ENCODE results near the gene CRADD.

Gene CRADD

DNA sequence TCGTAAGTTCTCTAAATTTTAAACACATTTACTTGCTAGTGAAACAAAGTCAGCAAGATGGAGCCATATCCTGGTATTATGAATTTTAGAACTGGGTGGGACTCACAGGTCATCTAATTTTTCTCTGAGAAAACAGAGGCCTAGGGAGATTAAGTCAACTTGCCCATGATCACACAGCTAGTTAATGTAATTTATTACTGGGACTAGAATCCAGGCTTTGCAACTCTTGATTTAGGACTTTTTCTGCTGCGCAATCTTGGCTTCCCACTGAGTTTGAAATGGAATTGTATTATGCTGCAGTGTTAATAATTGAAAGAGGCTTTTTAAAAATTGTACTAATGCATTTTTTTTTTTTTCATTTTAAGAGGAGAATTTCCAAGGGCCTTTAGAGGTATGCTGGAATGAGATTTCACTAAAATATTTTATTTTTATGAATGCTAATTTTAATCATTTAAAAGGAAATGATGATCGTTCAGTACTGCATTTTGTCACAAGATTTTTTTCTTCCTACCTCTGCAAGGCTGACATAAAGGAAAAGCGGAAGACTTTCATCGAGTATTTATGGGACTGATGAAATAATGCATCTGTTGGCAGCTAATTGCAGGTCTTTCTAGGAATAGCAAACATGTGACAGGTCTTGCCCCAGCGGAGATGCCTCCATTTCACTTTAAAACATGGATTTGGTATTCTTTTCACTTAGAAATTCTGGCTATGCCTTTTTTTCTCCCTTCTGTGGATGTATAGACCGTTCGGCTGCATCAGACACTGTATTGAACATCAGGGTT, 9.6 kb downstream of the CRADD start:
- Histone ChIP-seq H3K36me3 (replicated peaks) (no peaks in the 10 kb centered on the region), H3K27me3 (replicated peaks) (no peaks in the 10 kb centered on the region), H3K4me3 (ENCODE audit: low read depth, low read length) (no peak overlapping the region), H3K27ac (no peak overlapping the region)
- in situ Hi-C loops (cut with HindIII; ENCODE audit: low pct_ligation_motif_present, low sequenced_read_pairs): no loop called here
- TF ChIP-seq, protein P1, sequence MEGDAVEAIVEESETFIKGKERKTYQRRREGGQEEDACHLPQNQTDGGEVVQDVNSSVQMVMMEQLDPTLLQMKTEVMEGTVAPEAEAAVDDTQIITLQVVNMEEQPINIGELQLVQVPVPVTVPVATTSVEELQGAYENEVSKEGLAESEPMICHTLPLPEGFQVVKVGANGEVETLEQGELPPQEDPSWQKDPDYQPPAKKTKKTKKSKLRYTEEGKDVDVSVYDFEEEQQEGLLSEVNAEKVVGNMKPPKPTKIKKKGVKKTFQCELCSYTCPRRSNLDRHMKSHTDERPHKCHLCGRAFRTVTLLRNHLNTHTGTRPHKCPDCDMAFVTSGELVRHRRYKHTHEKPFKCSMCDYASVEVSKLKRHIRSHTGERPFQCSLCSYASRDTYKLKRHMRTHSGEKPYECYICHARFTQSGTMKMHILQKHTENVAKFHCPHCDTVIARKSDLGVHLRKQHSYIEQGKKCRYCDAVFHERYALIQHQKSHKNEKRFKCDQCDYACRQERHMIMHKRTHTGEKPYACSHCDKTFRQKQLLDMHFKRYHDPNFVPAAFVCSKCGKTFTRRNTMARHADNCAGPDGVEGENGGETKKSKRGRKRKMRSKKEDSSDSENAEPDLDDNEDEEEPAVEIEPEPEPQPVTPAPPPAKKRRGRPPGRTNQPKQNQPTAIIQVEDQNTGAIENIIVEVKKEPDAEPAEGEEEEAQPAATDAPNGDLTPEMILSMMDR (IDR thresholded peaks at IDR 0.05; ENCODE audit: low read depth, low read length, missing control alignments): no peak
- no peak for DNase-seq

DNA sequence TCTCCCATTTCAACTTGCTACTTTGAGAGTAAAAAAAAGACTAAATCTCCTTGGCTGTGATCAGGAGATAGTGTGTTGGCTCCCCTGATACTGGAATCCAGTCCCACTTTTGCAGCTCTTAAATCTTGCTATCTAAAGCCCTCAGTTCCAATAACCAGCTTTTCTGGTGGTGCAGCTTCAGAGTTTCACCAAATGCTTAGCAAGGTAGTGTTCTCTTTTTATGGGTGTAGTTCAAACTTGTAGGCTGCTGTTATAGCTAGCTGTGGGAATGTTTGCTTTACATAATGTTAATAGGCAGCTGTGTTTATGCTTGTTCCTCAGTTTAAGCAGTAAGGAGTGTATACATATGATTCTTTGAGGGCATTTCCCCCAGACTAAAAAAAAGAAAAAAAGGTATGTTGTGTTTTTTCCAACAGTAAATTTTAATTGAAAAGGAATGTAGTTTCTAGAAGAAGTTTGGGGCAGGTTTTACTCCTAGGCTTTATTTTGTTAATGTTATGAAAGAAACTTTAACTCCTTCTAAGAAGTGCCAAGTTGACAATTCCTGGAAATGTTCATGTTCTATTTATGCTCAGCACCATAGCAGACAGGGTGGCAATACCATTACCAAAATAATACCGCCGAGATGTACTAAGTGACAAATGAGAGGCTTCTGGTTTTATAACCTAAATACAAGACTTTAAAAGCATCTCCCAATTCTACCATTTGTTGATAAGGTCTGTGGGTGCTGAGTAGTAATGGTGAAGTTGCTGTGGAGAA, 12.1 kb downstream of the CRADD start:
- no peak overlapping the region for H3K27ac ChIP-seq
- in situ Hi-C loops (cut with HindIII; ENCODE audit: low pct_ligation_motif_present, low sequenced_read_pairs): no loop called here

DNA sequence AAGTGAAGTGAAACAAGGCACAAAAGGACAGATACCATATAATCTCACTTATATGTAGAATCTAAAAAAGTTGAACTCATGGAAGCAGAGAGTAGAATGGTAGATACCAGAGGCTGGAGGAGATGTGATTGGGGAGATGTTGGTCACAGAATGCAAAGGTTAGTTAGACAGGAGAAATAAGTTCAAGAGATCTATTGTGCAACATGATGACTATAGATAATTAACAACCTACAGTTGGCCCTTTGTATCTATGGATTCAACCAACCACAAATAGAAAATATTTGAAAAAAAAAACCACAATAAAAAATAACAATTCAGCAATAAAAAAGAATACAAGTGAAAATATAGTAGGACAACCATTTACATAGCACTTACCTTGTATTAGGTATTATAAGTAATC, 19.3 kb downstream of the CRADD start:
- H3K4me3 ChIP-seq (ENCODE audit: low read depth, low read length): no peak overlapping the region
- H3K27ac ChIP-seq: no peak overlapping the region
- no peaks in the 10 kb centered on the region for H3K27me3 ChIP-seq (replicated peaks)
- in situ Hi-C loops (cut with HindIII; ENCODE audit: low pct_ligation_motif_present, low sequenced_read_pairs): no loop called here
- no peak for DNase-seq
- TF ChIP-seq, protein P1 (IDR thresholded peaks at IDR 0.05; ENCODE audit: low read depth, low read length, missing control alignments): no peak
- no peaks in the 10 kb centered on the region for H3K36me3 ChIP-seq (replicated peaks)

More for the DNA sequence above, 12.1 kb downstream of the CRADD start:
- TF ChIP-seq, protein P1 (IDR thresholded peaks at IDR 0.05; ENCODE audit: low read depth, low read length, missing control alignments): no peak
- Histone ChIP-seq H3K36me3 (replicated peaks) (no peaks in the 10 kb centered on the region), H3K4me3 (ENCODE audit: low read depth, low read length) (no peak overlapping the region), H3K27me3 (replicated peaks) (no peaks in the 10 kb centered on the region)
- DNase-seq: no peak

DNA sequence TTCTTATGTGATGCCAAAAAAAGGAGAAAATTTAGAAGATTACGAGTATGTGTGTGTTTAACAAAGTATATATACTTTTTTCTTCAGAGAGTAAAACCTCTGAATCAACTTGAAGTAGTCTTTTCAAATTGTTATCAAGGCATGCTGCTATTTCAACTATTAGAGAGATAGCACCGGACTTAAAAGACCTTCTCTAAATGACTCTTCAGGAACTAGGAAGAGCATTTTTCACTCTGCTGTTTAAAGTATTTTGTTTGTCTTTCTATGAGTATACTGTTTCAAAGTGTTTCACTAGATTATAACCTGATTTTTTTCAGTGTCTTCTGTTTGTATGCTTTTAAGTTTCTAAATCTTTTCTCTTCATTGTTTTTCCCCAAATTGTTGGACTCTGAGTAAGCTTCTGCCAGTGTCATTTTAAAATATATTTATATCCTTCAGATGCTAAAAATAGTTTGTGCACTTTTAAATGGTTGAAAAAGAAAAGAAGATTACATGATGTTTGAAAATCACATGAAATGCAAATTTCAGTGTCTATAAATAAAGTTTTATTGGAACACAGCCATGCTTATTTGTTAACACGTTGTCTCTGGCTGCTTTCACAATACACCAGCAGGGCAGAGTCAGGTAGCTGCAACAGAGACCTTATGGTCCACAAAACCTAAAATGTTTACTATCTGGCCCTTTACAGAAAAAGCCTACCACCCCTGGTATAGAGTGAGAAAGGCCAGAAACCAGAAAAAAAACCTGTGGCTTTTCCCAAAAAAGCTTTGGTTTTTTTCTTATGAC, 21.3 kb downstream of the CRADD start:
- Histone ChIP-seq H3K27ac (peak overlapping the region; percentile 90), H3K27me3 (replicated peaks) (no peaks in the 10 kb centered on the region), H3K36me3 (replicated peaks) (no peaks in the 10 kb centered on the region), H3K4me3 (ENCODE audit: low read depth, low read length) (no peak overlapping the region)
- TF ChIP-seq, protein P1 (IDR thresholded peaks at IDR 0.05; ENCODE audit: low read depth, low read length, missing control alignments): no peak
- no peak for DNase-seq
- in situ Hi-C loops (cut with HindIII; ENCODE audit: low pct_ligation_motif_present, low sequenced_read_pairs): no loop called here

DNA sequence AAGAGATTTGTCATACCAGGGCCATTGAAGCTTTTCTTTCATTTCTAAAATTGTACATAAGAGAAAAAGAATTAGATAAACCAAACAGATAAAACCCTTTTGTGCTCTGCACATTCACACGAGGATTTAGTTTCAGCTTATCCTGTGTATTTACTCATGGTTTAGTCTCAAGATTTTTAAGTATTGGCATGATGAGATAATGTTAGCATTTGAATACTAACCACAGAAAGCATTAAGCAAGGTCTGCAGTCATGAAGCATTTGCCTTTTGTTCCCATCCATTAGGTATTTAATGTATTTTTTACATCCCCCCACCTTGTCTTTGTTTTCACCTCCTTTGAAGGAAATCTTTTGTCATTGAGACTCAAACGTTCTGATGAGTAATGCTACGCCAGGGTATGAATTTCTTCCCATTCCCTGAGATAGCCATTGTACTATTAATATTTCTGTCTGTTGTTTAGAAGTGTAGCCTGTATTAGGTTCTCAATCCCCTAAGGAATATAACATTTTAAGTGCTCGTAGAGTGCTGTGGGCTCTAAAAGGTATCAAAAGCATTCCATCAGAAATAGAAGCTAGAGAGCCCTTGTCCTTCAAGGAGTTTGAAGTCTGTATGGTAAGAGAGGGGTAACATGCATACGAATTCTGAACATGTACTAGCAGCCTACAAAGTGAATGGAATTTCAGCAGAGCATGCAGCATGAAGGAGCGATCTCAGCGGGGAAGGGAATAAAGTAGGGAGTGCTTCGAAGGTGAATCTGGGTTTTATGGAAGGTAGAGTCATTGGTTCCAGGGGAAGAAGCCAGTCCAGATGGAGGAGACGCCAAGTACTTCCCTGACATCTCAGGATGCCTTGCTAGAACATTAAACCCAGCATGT, 22.3 kb downstream of the CRADD start:
- Histone ChIP-seq H3K36me3 (replicated peaks) (no peaks in the 10 kb centered on the region), H3K27ac (peak overlapping the region; percentile 90), H3K4me3 (ENCODE audit: low read depth, low read length) (no peak overlapping the region), H3K27me3 (replicated peaks) (no peaks in the 10 kb centered on the region)
- in situ Hi-C loops (cut with HindIII; ENCODE audit: low pct_ligation_motif_present, low sequenced_read_pairs): no loop called here
- TF ChIP-seq, protein P1 (IDR thresholded peaks at IDR 0.05; ENCODE audit: low read depth, low read length, missing control alignments): no peak
- peak; percentile 51 for DNase-seq

Data from brain microvascular endothelial cell (primary cell).